DMS 273 treated with DMSO at 0.1 percent for 48 hours (cell line): ENCODE results near the gene ANKRD1.
A peak's percentile ranks its signal among the peaks of the same experiment; 100 is the strongest.
"Not testable (repeated sequence)": the region's sequence is repeated elsewhere in the genome, so short reads cannot be mapped to it uniquely, and the experiment has no call there.

ENCODE experiments used
- DNase-seq: peaks from one replicate; lab custom pipeline; 2025; lab: John Stamatoyannopoulos, UW

ANKRD1 gene

DNA sequence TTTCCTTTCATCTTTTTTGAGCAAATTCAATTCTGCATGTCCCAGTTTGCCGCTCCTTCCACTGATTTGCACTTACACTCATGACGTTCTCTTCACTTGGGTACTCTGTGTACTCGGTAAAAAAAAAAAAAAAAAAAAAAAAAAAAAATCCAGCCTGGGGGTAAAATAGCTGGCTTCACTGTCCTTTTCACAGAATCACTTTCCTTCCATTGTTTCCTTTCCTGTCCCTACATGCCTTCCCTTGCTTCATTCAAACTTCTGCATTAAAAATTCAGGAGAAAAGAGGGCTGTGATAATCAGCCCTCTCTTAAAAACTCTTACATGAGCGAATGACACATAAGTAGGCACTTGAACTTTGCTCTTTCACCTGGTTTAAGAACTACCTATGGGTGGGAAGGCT is 8.7 kb downstream of the ANKRD1 start:
- no peak for DNase-seq

DNA sequence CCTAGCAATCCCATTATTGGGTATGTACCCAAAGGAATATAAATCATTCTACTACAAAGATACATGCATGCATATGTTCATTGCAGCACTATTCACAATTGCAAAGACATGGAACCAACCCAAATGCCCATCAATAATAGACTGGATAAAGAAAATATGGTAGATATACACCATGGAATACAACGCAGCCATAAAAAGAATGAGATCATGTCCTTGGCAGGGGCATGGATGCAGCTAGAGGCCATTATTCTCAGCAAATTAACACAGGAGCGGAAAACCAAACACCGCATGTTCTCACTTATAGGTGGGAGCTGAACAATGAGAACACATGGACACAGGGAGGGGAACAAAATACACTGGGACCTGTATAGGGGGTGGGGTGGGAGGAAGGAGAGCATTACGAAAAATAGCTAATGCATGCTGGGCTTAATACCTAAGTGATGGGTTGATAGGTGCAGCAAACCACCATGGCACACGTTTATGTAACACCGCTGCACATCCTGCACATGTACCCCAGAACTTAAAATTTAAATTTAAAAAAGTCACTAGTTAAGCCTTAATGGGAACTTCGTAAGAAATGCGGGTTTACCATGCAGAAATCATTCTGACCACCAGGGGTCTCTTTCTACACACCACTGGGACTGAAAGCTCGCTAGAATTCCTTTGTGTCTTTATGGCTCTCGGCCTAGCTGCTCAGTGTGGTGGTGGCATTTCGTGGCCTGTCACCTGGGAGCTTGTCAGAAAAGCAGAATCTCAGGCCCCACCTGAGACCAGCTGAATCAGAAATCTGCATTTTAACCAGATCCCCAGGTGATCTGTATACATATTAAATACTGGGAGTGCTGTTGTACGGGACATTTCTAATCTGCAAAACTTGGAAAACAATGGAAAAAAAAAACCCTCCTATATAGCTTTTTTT is 9.5 kb downstream of the ANKRD1 start:
- DNase-seq = peak; percentile 5

DNA sequence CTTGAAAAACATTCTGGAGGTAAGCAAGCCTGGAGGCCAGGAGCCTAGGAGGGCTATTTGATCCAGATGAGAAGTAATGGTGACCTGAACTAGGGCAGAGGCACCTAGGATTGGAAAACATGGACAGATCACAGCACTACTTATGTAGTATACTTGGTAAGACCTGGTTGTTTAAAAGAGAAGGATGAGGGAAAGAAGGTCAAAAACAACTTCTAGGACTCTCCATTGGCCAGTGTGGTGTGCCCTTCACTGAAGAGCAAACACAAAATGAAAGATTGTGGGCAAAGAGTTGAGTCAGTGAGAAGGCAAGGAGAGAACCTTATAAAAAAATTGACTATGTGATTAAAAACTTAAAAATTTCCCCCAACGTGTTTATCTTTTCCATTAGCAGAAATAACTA is 14.3 kb downstream of the ANKRD1 start:
- no peak for DNase-seq

DNA sequence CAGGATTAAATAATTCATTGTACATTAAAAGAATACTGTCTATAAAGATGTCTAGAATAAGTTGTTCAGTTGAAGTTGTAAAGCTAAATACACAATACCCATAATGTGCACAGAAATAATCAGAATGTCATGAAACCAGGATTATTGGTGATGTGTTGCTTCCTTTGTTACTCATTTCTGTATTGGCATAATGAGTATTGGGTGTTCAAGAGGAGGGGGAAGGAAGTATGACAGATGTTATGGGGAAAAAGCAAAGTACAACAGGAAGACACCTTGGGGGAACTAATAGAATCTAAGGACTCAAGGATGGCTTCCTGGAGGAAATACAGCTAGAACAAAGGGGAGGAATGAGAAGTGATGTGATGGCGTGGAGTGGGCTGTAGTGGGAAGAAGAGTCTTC is 15.0 kb downstream of the ANKRD1 start:
- no peak for DNase-seq

DNA sequence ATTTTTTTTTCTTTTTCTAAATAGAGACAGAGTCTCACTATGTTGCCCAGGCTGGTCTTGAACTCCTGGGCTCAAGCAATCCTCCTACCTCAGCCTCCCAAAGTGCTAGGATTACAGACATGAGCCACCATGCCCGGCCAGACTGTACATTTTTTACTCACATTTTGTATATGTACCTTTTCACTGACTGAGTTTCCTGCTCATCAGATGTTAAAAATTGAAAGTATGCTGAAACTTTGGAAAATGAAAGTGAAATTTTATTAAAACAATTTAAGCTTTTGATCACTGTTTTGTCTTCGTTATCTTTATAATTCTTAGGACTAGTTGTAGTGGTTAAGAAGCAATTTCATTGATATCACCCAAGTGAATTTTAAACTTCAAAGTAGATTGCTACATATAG is 24.0 kb downstream of the ANKRD1 start:
- DNase-seq = not testable (repeated sequence)

DNA sequence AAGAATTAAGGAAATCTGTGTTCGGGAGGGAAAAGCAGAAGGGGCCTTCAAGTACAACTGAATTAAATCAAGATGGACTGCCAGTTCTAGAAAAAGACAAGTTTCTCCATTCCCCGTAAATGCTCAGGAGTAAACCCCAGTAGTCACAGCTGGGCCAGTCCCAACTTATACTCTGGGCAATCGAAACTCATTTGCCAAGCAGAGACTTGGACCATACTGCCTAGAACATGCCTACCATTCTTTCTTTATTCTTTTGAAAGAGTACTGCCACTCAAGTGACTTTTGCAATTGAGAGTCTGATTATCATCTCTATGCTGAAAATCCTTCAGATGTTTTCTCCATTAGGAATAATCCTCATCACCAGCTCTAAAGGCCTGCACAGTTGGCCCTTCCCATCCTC is 27.7 kb downstream of the ANKRD1 start:
- no peak for DNase-seq

DNA sequence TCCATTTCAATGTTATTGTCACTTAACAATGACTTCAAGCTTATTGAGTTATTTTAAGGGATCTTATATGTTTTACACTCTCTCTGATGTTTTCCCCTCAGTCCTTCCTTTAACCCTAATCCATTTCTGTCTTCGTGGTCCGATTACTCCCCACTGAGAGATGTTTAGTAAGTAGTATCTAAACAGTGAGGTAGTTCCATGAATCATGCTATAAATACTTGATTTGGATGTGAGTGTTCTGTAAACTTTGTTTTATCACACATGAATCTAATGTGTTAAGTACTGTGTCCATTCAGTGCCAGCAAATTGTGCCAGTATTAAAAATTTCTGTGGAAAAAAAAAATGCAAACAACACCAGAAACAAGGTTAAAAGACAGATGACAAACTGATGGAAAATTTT is 30.5 kb downstream of the ANKRD1 start:
- no peak for DNase-seq

DNA sequence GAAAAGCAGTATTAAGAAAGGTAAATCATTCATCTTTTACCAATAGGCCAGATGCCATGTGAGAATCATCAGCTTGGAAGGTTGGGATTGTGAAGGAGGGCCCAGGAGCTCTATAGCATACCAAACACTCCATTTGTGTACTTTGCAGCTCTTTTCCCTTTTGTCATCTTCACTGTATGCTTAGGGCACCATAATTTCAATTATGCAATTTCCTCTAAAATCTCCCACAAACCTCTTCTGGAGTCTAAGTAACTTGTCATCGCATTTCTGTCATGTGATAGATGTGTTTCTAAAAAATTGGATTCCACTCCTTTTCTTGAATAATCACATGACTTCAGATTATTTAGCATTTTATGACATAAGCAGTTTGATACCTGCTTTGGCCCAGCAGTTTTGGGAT is 31.3 kb downstream of the ANKRD1 start:
- DNase-seq = no peak

DNA sequence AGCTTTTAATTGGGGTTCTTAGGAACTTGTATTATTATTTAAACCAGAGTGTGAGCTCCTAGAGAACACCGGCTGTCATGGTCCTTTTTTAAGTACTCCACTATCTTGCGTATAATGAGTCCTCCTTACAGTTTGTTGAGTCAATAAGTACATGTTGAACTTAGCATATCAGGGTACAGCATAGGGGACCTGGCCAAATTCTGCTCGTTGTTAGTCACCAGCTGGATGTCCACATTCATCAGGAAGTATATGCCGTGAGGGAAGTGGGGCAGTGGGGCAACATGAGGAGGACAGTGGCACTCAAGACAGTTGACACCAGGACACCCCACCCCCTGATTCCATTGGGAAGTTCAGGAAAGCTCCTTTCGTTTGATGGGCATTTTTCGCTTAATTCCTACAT is 32.5 kb downstream of the ANKRD1 start:
- DNase-seq = no peak

DNA sequence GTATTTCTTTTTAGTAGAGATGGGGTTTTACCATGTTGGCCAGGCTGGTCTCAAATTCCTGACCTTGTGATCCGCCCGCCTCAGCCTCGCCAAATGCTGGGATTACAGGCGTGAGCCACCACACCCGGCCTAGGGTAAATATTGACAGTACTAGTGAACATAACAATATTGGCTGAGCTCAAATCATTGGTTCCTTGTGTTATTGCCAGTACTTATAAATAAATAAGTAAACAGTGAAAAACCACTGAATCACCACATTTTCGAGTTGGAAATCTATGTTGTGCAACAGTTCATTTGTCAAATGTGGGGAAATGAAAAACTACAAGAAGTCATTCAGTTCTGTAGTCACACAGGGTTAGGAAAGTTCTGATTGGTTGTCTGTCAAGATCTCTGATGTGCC is 33.3 kb downstream of the ANKRD1 start:
- no peak for DNase-seq

DNA sequence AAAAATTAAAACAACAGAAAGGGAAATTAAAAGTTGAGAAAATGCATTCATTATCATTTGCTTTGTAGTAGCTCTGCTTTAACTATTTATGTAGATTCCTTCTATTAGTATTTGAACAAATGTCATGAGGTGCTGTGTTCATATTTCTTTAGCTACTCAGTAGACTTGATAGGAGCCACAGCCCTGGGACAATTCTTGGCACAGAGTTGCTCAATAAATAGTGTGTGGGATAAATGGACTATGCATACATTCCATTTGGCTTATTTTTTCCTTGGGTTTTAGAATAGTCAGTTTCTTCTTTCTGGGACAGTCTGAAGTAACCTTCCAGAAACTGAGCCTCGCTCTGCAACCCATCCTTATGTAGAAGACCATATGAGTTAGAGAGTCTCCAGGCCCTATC is 35.7 kb downstream of the ANKRD1 start:
- DNase-seq = no peak

DNA sequence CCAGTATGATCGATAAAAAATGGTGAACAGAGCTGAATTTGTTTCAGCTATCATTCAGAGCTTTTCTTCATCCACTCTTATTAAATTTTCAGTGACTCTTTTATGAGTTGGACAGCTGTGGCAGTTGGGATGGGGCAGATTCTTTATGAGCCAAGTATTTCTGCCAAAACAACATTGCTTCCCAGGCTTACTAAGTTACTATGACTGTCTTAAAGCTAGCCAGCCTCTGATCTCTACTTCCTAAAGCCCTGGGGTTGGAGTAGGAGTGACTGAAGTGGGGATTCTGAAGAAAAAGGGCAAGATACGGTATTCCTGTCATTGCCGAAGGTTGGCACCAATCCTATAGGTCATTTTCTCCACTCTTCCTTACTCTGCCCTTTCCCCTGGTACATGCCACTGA is 36.5 kb downstream of the ANKRD1 start:
- DNase-seq = no peak

DNA sequence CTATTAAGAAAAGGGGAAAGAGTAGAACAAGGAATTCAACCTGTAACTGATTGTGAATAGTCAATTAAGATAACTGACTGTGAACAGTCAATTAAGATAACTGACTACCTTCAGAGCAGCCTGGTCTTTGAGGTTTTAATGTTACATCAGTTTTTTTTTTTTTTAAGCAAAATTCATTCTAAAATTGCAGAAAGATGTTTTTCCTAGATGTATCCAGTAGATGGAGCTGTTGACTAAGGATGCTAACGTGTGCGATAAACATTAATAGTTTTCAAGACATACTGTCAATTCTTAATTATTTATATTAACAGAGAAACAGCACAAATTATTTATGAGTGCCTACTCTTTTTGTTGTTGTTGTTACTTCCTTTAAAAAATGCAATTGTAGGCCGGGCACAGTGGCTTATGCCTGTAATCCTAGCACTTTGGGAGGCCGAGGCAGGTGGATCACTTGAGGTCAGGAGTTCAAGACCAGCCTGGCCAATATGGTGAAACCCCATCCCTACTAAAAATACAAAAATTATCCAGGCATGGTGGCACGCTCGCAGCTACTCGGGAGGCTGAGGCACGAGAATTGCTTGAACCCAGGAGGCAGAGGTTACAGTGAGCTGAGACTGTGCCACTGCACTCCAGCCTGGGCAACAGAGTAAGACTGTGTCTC is 40.7 kb downstream of the ANKRD1 start:
- DNase-seq = not testable (repeated sequence)

DNA sequence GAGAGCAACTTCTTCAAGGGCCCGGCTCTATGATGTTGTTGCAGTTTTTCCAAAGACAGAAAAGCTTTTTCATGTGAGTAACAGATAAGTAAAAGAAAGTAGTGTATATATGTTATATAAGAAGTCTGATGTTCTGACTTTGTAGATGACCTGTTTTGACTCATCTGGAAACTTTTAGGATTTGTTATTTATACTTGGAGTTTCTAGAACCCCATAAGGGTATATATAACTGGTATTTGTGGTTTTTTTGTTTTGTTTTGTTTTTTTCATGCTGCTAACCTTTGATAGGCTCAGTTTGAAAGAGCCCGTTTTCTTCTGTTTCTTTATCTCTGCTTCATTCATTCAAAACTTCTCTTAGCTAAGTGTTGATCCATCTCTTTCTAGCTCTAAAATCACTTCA is 41.8 kb downstream of the ANKRD1 start:
- no peak for DNase-seq

DNA sequence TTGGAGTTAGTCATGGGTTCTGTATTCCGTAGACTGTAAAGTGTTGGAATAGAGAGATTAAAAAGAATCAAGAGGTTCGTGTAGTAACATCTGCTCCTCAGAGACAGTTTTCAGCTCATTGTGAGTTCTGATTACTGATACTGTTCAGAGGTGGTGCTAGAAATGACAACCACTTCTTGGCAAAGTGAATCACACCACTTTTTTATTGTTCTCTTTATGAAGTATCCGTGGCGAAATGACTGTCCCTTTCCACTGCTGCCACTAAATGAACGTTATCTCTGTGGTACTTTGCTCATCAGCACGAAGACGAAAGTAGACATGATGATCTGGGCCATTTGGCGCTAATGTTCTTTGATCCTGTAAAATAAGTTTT is 48.3 kb downstream of the ANKRD1 start:
- DNase-seq = no peak

DNA sequence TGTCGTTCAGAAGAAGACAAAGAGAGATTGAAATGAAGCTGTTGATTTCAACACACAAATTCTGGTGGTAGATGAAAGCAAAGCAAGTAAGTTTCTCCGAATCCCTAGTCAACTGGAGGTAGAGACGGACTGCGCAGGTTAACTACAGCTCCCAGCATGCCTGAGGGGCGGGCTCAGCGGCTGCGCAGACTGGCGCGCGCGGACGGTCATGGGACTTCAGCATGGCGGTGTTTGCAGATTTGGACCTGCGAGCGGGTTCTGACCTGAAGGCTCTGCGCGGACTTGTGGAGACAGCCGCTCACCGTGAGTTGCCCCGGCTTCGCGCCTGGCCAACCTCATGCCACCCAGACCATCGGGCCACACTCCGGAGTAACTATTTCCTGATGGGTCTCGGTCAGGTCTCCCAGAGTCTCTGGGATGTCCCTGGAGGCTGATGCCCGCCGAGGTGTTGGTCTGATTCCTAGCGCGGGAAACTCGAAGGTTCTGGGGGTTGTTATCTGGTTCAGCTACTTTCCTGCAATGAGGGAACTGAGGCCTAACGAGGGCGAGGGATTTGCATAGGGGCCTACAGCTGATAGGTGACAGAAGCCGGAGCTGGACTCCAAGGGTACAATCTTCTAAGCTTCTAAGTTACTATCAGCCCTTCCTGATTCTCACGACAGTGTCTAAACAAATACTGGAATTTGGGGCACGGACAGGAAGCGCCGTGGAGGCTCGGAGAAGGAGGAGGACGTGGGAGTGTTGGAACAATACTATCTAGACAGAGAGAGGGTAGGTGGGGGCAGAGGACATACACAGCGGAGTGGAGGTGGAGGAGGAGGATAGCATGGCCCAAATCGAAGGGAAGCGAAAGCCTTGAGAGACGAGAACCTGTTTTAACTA is 48.9 kb downstream of the ANKRD1 start, which contains the start of gene RPP30:
Gene RPP30, plus strand, starts transcription at position 209 of the 882 bp plus-strand sequence. Its CDS starts 13 bp downstream, at position 222.
- peak; percentile 36 for DNase-seq

DNA sequence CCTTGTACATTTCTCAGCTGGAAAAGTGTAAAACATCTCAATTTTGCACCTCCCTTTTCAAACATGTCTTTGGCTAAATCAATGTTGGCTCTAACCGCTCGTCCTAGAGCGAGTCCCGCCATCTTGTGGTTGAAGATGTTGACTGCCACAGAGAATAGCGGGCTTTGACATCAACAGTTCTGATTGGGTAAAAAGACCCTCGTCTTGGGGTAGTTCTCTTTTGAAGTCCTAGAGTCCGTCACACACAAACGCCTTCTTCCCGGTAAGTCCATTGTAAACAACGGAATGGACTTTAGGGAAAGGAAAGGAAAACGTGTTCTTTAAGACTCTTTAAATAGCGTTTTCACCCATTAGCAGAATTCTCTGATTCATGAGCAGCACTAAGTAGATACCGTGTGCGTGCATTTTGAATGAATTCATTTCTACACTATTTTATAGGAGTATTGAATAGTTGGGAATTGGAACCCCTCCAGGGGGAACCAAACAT is 49.6 kb downstream of the ANKRD1 start:
- peak; percentile 34 for DNase-seq

DNA sequence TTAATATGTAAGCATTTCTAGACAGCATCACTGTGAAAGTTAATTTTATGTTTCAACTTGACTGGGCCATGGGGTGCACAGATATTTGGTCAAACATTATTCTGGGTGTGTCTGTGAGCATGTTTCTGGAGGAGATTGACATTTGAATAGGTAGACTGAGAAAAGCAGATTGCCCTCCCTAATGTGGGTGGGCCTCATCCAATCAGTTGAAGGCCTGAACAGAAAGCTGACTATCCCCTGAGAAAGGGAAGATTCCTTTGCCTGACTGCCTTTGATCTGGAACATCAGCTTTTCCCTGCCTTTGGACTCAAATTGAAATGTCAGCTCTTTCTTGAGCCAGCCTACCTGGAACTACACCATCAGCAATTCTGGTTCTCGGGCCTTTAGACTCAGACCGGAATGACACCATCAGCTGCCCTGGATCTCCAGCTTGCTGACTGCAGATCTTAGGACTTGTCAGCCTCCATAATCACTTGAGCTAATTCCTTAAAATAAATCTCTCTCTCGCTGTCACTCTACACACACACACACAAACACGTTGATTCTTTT is 54.8 kb downstream of the ANKRD1 start:
- DNase-seq = no peak

DNA sequence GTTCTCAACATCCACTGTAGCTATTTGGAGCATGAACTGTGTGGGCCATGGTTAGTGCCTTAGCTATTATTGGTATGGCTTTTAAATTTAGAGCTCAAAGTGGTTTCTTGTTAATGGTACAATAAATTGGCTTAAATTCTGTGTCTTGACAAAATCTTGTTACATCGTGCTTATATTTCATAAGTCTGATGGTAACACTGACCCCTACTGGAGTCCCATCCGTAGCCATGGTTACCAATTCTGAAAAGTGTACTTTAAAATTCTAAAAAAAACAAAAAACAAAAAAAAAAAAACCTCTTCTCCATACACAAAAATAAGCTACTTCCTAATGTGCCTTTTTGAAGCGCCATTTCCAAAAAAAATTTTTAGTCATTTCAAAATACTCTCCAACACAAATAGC is 55.5 kb downstream of the ANKRD1 start:
- no peak for DNase-seq

DNA sequence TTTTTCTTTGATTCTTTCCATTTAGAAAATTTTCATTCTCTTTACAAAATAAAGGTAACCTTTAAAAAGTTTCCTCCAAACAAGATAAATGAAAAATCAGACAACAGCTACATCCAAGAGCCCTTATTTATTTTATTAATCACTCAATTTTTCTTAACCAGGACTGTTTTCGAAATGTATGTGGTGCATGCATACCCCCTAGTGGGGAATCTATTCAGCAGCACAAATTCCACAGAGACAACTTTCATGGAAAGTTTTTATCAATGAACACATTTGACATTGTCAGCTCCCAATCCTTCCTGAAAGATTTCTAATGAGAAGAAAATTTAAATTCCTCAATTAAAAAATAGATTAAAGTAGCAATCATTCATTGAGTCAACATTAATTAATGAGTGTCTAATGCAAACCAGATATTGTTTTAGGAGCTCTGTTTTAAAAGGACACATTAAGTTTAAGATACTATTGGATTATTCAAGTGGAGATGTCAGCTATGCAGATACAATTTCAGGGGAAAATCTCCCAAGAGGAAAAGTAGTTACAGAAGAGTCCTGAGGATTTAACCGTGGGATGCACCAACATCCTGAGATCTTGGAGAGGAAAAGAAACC is 57.9 kb downstream of the ANKRD1 start:
- DNase-seq = no peak
